Activated CD8-positive, alpha-beta T cell treated with anti-CD3 and anti-CD28 coated beads for 36 hours (primary cell): ENCODE results near the gene PRKN. TPM values are rescaled to one million over a fixed set of nuclear protein-coding genes. Genes with fewer than 3 reads are reported as not detected.

Experiments used
- ATAC-seq: fragments of 200-7000 bp; cut with Tn5 transposase; one replicate; pipeline ENCODE4 v1.10.0; 2021; ENCODE audit warnings: mild to moderate bottlenecking, moderate library complexity
- CTCF ChIA-PET: fragments of 350-600 bp; sonication (Branson Sonifier 250); formaldehyde crosslinking; loops from one replicate; lab custom pipeline; 2021; ENCODE audit warnings: antibody characterized with exemption; lab: Charles Lee
- POLR2A ChIA-PET: fragments of 350-600 bp; sonication (Branson Sonifier 250); formaldehyde crosslinking; loops from one replicate; lab custom pipeline; 2021; ENCODE audit warnings: antibody characterized with exemption; lab: Charles Lee
- DNase-seq: peaks from one replicate; pipeline ENCODE4 v3.0.0-alpha.2; 2020
- H3K27ac Mint-ChIP-seq: one replicate; pipeline ENCODE4 v1.8.0; 2021; ENCODE audit warnings: mild to moderate bottlenecking, mixed read lengths
- H3K27me3 Mint-ChIP-seq: one replicate; pipeline ENCODE4 v1.8.0; 2021; ENCODE audit warnings: mixed read lengths
- H3K36me3 Mint-ChIP-seq: one replicate; pipeline ENCODE4 v1.8.0; 2021; ENCODE audit warnings: low read depth, mixed read lengths
- H3K4me1 Mint-ChIP-seq: one replicate; pipeline ENCODE4 v1.8.0; 2021; ENCODE audit warnings: low read depth, mixed read lengths
- H3K4me3 Mint-ChIP-seq: one replicate; pipeline ENCODE4 v1.8.0; 2021; ENCODE audit warnings: mild to moderate bottlenecking, moderate library complexity, mixed read lengths
- H3K9me3 Mint-ChIP-seq: one replicate; pipeline ENCODE4 v1.8.0; 2021; ENCODE audit warnings: mixed read lengths
- intact Hi-C: fragments of 100-400 bp; cut with micrococcal nuclease; formaldehyde crosslinking; loops from one replicate; pipeline ENCODE4 v1.10.0; 2022
- total RNA-seq, 2 experiments: library from RNA; stranded (reverse); gene quantifications; one replicate each; pipeline ENCODE4 v1.2.3, GENCODE V29; 2021
- TF ChIP-seq, protein P1 (sequence below): fragments of 200-600 bp; IDR thresholded peaks from one replicate; pipeline ENCODE4 v1.8.0; 2022; ENCODE audit warnings: antibody characterized with exemption, mild to moderate bottlenecking

Gene PRKN
- total RNA-seq, 2 experiments from 2014 or later = 1.2 to 1.4 TPM

DNA sequence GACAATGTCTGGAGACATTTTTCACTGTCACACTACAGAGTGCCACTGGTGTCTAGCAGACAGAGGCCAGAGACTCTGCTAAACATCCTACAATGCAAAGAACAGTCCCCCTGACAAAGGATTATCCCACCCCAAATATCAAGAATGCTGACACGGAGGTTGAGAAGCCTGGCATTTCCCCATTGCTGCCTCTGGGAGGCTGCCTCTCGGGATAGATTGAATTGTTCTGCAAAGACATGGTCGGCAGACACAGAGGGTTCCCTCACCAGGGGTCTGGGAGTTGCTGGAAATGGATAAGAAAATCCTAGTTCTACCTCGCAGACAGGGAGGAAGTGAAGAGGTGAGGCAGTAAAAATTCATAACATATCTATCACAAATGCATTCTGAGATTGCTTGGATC lies 1287.3 kb downstream of the PRKN start:
- TF ChIP-seq, protein P1, sequence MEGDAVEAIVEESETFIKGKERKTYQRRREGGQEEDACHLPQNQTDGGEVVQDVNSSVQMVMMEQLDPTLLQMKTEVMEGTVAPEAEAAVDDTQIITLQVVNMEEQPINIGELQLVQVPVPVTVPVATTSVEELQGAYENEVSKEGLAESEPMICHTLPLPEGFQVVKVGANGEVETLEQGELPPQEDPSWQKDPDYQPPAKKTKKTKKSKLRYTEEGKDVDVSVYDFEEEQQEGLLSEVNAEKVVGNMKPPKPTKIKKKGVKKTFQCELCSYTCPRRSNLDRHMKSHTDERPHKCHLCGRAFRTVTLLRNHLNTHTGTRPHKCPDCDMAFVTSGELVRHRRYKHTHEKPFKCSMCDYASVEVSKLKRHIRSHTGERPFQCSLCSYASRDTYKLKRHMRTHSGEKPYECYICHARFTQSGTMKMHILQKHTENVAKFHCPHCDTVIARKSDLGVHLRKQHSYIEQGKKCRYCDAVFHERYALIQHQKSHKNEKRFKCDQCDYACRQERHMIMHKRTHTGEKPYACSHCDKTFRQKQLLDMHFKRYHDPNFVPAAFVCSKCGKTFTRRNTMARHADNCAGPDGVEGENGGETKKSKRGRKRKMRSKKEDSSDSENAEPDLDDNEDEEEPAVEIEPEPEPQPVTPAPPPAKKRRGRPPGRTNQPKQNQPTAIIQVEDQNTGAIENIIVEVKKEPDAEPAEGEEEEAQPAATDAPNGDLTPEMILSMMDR = no peak
- Mint-ChIP-seq H3K36me3 (no peaks in the 10 kb centered on the region), H3K4me1 (no peaks in the 10 kb centered on the region), H3K9me3 (no peaks in the 10 kb centered on the region), H3K27me3 (no peaks in the 10 kb centered on the region), H3K27ac (no peak overlapping the region), H3K4me3 (no peak overlapping the region)
- no peak for DNase-seq
- ChIA-PET CTCF (interaction anchor here (0.7 to 3.2 kb wide), 2 partner anchors 22 to 46 kb away, joined by 3 to 10 read pairs; no protein-coding TSS in a partner anchor), POLR2A (no interaction called here)
- ATAC-seq = no peak
- intact Hi-C loops = no loop called here

DNA sequence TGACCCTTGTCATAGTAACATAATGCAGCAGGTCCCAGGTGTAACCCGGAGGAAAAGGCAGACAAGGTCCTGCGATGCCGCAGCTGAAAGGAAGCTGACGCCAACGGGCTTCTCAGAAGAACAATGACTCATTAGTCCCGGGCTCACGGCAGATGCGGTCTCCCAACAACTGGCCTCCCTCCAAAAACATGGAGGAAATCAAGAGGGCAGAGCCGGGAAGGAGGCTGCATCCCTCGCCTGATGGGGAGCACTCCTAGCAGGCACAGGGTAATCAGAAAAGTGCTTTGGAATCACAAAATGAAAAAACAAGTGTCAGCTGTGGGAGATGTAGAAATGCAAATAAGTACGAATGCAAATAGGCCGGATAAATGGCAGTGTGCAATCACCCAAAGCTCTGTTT lies 1288.5 kb downstream of the PRKN start:
- ChIA-PET POLR2A (no interaction called here), CTCF (interaction anchor here (1.2 to 1.7 kb wide), 2 partner anchors 10 to 21 kb away, joined by 3 to 4 read pairs; no protein-coding TSS in a partner anchor)
- Mint-ChIP-seq H3K27ac (no peak overlapping the region), H3K9me3 (no peaks in the 10 kb centered on the region), H3K36me3 (no peaks in the 10 kb centered on the region), H3K4me3 (no peak overlapping the region), H3K27me3 (no peaks in the 10 kb centered on the region), H3K4me1 (no peaks in the 10 kb centered on the region)
- TF ChIP-seq, protein P1 = no peak
- ATAC-seq (no peak), DNase-seq (peak; percentile 26)
- intact Hi-C loops = no loop called here

DNA sequence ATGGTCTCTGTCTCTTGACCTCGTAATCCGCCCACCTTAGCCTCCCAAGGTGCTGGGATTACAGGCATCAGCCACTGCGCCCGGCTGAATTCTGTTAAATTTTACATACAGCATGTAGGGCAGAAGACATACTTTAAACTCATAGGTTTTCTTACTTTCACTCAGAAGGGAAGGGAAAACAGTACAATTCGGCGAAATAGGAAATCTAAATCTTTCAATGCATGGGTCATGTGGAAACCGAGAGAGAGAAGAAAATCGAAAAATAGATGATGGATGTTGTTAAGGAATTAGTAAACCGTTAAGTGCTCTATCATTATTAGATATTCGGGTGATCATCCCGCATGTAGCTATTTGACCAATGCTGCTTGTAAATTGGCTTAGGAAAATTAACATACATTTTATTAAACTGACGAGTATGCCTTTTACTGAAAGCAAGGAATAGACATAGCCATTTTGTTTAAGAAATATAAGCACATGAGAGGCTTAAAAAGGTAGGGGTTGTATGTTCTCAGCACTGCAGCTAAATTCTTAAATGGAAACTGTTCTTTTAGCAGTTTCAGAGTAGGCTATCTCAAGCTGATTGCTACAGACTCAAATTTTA lies 1289.0 kb downstream of the PRKN start:
- H3K36me3 Mint-ChIP-seq = no peaks in the 10 kb centered on the region
- ChIA-PET POLR2A (no interaction called here), CTCF (interaction anchor here (0.9 to 1.7 kb wide), 3 partner anchors 9 to 21 kb away, joined by 3 to 4 read pairs (median 3); no protein-coding TSS in a partner anchor)
- DNase-seq (no peak), ATAC-seq (no peak)
- intact Hi-C loops = no loop called here
- no peak overlapping the region for H3K27ac Mint-ChIP-seq
- H3K27me3 Mint-ChIP-seq = no peaks in the 10 kb centered on the region
- TF ChIP-seq, protein P1 = no peak
- H3K4me3 Mint-ChIP-seq = no peak overlapping the region
- H3K4me1 Mint-ChIP-seq = no peaks in the 10 kb centered on the region
- no peaks in the 10 kb centered on the region for H3K9me3 Mint-ChIP-seq

DNA sequence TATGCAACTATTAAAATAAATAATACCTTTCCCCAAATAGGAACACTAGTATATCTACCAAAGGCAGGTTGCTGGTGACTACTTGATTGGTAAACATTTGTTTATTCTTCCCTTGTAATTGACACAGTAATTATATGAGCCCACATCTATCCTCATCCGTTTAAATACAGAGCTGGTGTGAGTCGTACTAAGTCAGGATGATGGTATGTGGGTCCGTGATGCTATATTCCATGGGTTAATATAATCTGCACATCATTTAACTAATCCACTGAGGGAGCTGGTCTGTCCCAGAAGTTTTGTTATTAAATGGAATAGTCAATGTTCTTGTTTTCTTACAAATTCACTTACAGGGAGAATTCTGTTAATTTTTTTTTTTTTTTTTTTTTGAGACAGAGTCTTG lies 1289.7 kb downstream of the PRKN start:
- ATAC-seq (no peak), DNase-seq (no peak)
- ChIA-PET CTCF (interaction anchor here (0.9 kb wide), 1 partner anchor 20 kb away, joined by 3 read pairs; no protein-coding TSS in a partner anchor), POLR2A (no interaction called here)
- TF ChIP-seq, protein P1 = no peak
- H3K4me1 Mint-ChIP-seq = no peaks in the 10 kb centered on the region
- no peaks in the 10 kb centered on the region for H3K9me3 Mint-ChIP-seq
- intact Hi-C loops = no loop called here
- H3K27ac Mint-ChIP-seq = no peak overlapping the region
- no peak overlapping the region for H3K4me3 Mint-ChIP-seq
- no peaks in the 10 kb centered on the region for H3K27me3 Mint-ChIP-seq
- no peaks in the 10 kb centered on the region for H3K36me3 Mint-ChIP-seq

DNA sequence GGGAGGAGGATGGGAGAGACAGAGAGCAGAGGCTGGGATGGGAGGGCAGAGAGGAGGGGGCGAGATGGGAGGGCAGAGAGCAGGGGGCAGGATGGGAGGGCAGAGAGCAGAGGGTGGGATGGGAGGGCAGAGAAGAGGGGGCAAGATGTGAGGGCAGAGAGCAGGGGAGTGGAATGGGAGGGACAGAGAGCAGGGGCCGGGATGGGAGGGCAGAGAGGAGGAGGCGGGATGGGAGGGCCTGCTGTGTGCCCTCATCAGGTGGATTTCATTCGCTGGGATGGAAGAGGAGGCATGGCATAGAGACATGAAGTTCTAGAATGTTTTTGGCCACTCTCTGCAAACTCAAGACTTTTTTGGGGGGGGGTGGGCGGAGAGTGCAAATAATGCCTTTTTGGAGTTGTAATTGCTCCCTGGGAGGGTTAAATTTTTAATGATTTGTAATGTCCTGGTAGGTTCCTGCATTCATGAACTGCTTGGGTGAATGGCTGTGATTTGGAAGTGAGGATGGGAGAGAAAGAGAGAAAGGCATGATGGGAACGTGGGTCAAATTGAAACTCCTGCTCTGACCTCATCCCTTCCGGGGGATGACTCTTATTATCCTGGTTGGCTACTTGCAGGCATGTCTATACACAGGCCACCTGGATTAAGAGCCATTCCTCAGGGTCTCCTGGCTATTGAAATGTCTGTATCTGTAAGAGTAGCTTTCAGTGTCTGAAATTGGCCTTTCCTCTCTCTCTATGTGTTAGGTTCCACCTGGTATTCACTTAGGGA lies 1291.3 kb downstream of the PRKN start:
- no peak overlapping the region for H3K27ac Mint-ChIP-seq
- CTCF ChIA-PET = interaction anchor here (0.9 kb wide), 1 partner anchor 18 kb away, joined by 3 read pairs; no protein-coding TSS in a partner anchor
- ATAC-seq = no peak

More for the DNA sequence above, 1291.3 kb downstream of the PRKN start:
- TF ChIP-seq, protein P1 = no peak
- Mint-ChIP-seq H3K4me1 (no peaks in the 10 kb centered on the region), H3K36me3 (no peaks in the 10 kb centered on the region), H3K4me3 (no peak overlapping the region), H3K27me3 (no peaks in the 10 kb centered on the region), H3K9me3 (no peaks in the 10 kb centered on the region)
- POLR2A ChIA-PET = no interaction called here
- DNase-seq = no peak
- intact Hi-C loops = no loop called here
